ENCODE results near the gene MAN2A2. TPM values are rescaled to one million over a fixed set of nuclear protein-coding genes. Genes with fewer than 3 reads are reported as not detected.

The MAN2A2 gene
- total RNA-seq, 1 donor from 2014 or later: 78.0 TPM

- TF ChIP-seq, protein P1, sequence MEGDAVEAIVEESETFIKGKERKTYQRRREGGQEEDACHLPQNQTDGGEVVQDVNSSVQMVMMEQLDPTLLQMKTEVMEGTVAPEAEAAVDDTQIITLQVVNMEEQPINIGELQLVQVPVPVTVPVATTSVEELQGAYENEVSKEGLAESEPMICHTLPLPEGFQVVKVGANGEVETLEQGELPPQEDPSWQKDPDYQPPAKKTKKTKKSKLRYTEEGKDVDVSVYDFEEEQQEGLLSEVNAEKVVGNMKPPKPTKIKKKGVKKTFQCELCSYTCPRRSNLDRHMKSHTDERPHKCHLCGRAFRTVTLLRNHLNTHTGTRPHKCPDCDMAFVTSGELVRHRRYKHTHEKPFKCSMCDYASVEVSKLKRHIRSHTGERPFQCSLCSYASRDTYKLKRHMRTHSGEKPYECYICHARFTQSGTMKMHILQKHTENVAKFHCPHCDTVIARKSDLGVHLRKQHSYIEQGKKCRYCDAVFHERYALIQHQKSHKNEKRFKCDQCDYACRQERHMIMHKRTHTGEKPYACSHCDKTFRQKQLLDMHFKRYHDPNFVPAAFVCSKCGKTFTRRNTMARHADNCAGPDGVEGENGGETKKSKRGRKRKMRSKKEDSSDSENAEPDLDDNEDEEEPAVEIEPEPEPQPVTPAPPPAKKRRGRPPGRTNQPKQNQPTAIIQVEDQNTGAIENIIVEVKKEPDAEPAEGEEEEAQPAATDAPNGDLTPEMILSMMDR (conservative IDR thresholded peaks at IDR 0.05): no peak
- Mint-ChIP-seq H3K36me3 (ENCODE audit: low read depth) (no peaks in the 10 kb centered on the region), H3K9me3 (no peaks in the 10 kb centered on the region), H3K27me3 (ENCODE audit: low read depth) (no peaks in the 10 kb centered on the region), H3K4me1 (peaks cover 21% of the 10 kb centered on the region), H3K4me3 (no peak overlapping the region), H3K27ac (ENCODE audit: unreplicated experiment) (no peak overlapping the region)
- no peak for DNase-seq (ENCODE audit: low read depth, low spot score)
These were observed 38.6 kb upstream of the MAN2A2 start for GRCh38 chr15:90864507-90864906.

- Mint-ChIP-seq H3K4me1 (peaks cover 30% of the 10 kb centered on the region), H3K4me3 (no peak overlapping the region), H3K36me3 (ENCODE audit: low read depth) (no peaks in the 10 kb centered on the region), H3K9me3 (no peaks in the 10 kb centered on the region), H3K27me3 (ENCODE audit: low read depth) (no peaks in the 10 kb centered on the region), H3K27ac (ENCODE audit: unreplicated experiment) (no peak overlapping the region)
- DNase-seq (ENCODE audit: low read depth, low spot score): no peak
- TF ChIP-seq, protein P1 (conservative IDR thresholded peaks at IDR 0.05): no peak
These were observed 37.4 kb upstream of the MAN2A2 start for GRCh38 chr15:90865702-90866101.

- Mint-ChIP-seq H3K4me3 (peak overlapping the region; percentile 25), H3K4me1 (peaks cover 32% of the 10 kb centered on the region), H3K27ac (ENCODE audit: unreplicated experiment) (peak overlapping the region; percentile 58), H3K9me3 (no peaks in the 10 kb centered on the region), H3K36me3 (ENCODE audit: low read depth) (no peaks in the 10 kb centered on the region), H3K27me3 (ENCODE audit: low read depth) (no peaks in the 10 kb centered on the region)
- no peak for DNase-seq (ENCODE audit: low read depth, low spot score)
- TF ChIP-seq, protein P1 (conservative IDR thresholded peaks at IDR 0.05): no peak
These were observed 36.9 kb upstream of the MAN2A2 start for GRCh38 chr15:90866161-90866715.

GRCh38 chr15:90866800-90867199 is 36.3 kb upstream of the MAN2A2 start:
- Mint-ChIP-seq H3K4me3 (no peak overlapping the region), H3K27ac (ENCODE audit: unreplicated experiment) (no peak overlapping the region), H3K9me3 (no peaks in the 10 kb centered on the region), H3K27me3 (ENCODE audit: low read depth) (no peaks in the 10 kb centered on the region), H3K36me3 (ENCODE audit: low read depth) (no peaks in the 10 kb centered on the region), H3K4me1 (peaks cover 32% of the 10 kb centered on the region)
- TF ChIP-seq, protein P1 (conservative IDR thresholded peaks at IDR 0.05): no peak
- DNase-seq (ENCODE audit: low read depth, low spot score): no peak

DNA sequence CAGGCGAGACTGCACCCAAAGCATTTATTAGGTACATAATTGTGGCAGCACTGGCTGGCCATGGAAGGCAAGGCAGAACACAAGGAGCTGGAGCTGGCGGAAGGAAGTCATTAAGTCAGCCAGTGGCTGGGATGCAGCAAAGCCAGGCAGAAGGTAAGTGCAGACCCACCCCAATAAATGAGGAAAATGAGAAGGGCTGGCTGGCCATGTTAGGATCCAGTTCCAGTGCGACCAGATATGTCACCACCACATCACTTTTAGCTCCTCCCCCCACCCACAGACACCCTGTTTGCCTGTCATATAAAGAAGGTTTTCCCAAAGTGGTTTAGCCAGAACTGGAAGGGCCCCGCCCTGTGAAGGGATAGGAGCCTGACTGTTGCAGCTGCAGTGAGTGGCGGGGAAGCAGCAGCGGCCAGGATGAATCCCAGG is 34.8 kb upstream of the MAN2A2 start, which contains the start of gene FURIN:
TSS of gene FURIN (plus strand) at position 328 of the 429 bp plus-strand sequence. CDS start 7,153 bp downstream, outside the sequence.
- no peaks in the 10 kb centered on the region for H3K36me3 Mint-ChIP-seq (ENCODE audit: low read depth)
- H3K27ac Mint-ChIP-seq (ENCODE audit: unreplicated experiment): peak within 1 kb of the TSS; percentile 86
- no peaks in the 10 kb centered on the region for H3K27me3 Mint-ChIP-seq (ENCODE audit: low read depth)
- no peak for DNase-seq (ENCODE audit: low read depth, low spot score)
- no peaks in the 10 kb centered on the region for H3K9me3 Mint-ChIP-seq
- H3K4me3 Mint-ChIP-seq: peak within 1 kb of the TSS; percentile 92
- peaks cover 44% of the 10 kb centered on the region for H3K4me1 Mint-ChIP-seq
- TF ChIP-seq, protein P1 (conservative IDR thresholded peaks at IDR 0.05): no peak

All from neural crest cell (in vitro differentiated cells).